ENCODE results near the gene SFXN5.

- TF ChIP-seq EZH2 (IDR thresholded peaks at IDR 0.05; ENCODE audit: borderline replicate concordance, low read length) (no peak), CTCF (conservative IDR thresholded peaks at IDR 0.05 in 1 of 2, IDR thresholded peaks at IDR 0.05 in 1 of 2; ENCODE audit: extremely low read depth in 1 of 2, insufficient read depth in 1 of 2, low read depth in 1 of 2, low read length in 2 of 2) (no peak)
These were observed 120.0 kb downstream of the SFXN5 start for GRCh38 chr2:72951303-72952095.
